D721Med (cell line): ENCODE data around the gene MYO15B.

Experiments
- DNase-seq: peaks from one replicate; pipeline ENCODE4 v3.0.0; 2011; ENCODE audit warnings: low spot score; ENCODE audit not compliant: insufficient read length
- FAIRE-seq: peaks from 2 replicates; lab custom pipeline; 2011; peaks lifted over from hg19 to GRCh38; lab: Jason Lieb, UNC
- TF ChIP-seq, protein P1 (sequence below): IDR thresholded peaks from 2 replicates; pipeline ENCODE4 v1.5.1; 2012; ENCODE audit warnings: mild to moderate bottlenecking, control low read depth; ENCODE audit not compliant: insufficient read depth; ENCODE audit errors: missing control alignments

Gene MYO15B

DNA sequence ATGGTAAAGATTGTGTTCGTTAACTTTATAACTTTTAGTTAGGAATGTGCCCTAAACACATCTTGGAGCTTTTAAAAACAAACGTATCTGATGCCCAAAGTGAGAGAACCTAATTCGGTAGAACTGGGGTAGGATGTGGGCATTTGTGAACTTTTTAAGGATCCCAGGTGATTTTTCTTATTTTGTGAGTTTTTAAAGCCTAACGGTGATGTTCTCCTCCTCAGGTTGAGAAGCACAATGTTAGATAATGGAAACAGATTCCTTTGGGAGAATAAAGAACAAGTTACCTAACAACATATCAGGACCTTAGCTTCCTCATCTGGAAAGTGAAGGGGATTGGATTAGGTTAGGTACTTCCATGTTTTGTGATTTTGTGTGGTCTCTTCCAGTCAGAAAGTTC lies 80.2 kb downstream of the MYO15B start:
- TF ChIP-seq, protein P1, sequence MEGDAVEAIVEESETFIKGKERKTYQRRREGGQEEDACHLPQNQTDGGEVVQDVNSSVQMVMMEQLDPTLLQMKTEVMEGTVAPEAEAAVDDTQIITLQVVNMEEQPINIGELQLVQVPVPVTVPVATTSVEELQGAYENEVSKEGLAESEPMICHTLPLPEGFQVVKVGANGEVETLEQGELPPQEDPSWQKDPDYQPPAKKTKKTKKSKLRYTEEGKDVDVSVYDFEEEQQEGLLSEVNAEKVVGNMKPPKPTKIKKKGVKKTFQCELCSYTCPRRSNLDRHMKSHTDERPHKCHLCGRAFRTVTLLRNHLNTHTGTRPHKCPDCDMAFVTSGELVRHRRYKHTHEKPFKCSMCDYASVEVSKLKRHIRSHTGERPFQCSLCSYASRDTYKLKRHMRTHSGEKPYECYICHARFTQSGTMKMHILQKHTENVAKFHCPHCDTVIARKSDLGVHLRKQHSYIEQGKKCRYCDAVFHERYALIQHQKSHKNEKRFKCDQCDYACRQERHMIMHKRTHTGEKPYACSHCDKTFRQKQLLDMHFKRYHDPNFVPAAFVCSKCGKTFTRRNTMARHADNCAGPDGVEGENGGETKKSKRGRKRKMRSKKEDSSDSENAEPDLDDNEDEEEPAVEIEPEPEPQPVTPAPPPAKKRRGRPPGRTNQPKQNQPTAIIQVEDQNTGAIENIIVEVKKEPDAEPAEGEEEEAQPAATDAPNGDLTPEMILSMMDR = no peak
- FAIRE-seq = no peak
- DNase-seq = no peak

DNA sequence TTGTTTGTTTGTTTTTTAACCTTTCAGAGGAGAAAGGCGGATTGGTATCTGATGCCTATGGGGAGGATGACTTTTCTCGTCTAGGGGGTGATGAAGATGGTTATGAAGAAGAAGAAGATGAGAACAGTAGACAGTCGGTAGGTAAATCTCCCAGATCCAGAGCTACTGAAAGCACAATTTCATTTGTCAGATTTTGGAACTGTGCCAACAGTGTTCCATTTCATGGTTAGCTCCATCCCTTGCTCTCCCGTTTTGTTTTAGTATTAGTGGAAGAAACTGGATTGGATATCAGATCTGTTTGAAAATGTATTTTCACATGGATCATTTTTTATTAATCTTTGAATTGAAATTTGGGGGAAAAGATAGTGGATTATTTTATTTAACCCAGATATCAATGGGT lies 80.9 kb downstream of the MYO15B start:
- TF ChIP-seq, protein P1 = no peak
- no peak for DNase-seq
- FAIRE-seq = no peak

DNA sequence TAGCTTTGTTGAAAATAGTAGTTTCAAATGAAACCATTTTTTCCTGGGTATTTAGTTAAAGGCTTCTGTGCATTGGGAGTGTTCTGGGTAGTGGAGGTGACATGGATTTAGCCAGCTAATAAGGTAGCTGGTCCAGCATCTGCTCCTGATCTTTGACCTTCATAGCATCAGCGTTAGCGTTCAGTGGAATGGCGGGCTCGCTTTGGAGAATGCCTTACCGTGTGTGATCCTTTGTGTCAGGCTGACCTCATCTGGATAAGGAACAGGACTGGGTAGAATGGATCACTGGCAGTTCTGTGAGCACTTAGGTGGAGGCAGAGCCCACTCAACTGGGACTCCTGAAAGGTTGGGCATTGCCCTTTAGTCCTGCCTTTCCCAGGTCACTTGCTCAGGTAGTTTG lies 83.3 kb downstream of the MYO15B start:
- TF ChIP-seq, protein P1 = no peak
- DNase-seq (no peak), FAIRE-seq (no peak)

DNA sequence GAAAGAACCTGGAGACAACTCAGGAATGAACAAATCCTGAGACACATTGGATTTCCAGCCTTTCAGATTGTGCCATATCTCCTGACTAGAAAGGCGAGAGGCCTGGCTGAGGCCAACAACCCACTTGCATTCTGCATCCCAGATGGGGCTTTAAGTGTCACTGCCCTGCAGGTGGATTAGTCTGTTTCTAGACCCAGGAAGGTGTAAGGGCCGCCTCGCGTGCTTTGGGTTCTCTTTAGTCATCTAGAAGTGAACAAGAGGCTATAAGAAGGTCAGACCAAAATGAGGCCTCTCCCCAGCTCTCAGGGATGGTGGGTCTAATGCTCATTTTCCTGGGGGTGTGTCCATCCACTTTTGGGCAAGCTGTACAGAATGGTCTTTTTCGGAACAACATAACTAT lies 84.4 kb downstream of the MYO15B start:
- DNase-seq (no peak), FAIRE-seq (no peak)
- TF ChIP-seq, protein P1 = no peak

DNA sequence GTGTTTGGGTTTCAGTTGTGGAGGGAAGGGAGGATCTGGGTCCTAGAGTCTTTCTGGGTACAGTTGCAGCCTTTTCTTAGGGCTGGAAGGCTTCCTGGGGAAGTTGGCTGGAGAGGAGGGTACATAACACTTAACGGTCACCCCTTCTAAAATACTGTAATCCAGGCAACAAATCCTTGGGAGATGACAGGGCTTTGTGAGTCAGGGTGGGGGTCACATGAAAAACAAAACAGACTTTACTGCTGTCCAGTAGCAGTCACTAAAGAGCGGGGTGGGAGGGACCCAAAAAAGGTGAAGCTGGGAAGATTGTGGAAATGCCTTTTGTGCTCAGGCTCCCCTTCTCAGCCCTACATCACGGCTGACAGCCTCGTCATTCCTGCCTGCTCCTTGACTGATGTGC lies 85.9 kb downstream of the MYO15B start:
- FAIRE-seq (no peak), DNase-seq (no peak)
- TF ChIP-seq, protein P1 = no peak
